Epithelial cell of esophagus (primary cell): Measurements from ENCODE around the gene ETV6.
"Not testable (repeated sequence)": the region's sequence is repeated elsewhere in the genome, so short reads cannot be mapped to it uniquely, and the experiment has no call there.

ENCODE experiments used
- DNase-seq: peaks from one replicate; pipeline ENCODE4 v3.0.0; 2010; ENCODE audit warnings: low read depth
- H3K4me3 ChIP-seq: 2 replicates; pipeline ENCODE4 v1.5.1; 2011; ENCODE audit warnings: mild to moderate bottlenecking, low read length, control low read depth
- CTCF ChIP-seq: IDR thresholded peaks from 2 replicates; pipeline ENCODE4 v1.5.1; 2011; ENCODE audit warnings: low read depth, mild to moderate bottlenecking, low read length, control low read depth, inconsistent platforms; ENCODE audit not compliant: insufficient read depth; ENCODE audit errors: missing control alignments

ETV6 gene

GRCh38 chr12:11674894-11675390, 25.5 kb downstream of the ETV6 start:
- no peak for DNase-seq
- no peak for TF ChIP-seq CTCF
- no peak overlapping the region for H3K4me3 ChIP-seq

DNA sequence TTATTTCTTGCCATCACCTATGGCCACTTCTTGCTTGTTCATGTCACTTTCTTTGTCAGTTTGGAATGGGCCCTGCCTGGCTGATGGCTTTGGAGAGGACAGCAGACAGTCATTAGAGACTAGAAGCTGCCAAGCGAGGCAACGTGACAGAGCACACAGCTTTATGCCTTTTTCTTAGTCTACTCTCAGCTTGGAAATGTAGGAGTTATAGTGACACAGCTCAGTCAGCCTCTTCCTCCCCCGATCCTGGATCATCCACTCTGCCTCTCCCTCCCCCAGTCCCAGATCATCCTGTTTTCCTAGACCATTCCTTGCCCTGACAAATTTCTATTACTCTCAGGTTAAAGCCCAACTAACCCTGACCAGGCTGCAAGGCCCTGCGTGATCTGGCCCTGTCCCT, 26.6 kb downstream of the ETV6 start:
- TF ChIP-seq CTCF: no peak
- no peak overlapping the region for H3K4me3 ChIP-seq
- no peak for DNase-seq

DNA sequence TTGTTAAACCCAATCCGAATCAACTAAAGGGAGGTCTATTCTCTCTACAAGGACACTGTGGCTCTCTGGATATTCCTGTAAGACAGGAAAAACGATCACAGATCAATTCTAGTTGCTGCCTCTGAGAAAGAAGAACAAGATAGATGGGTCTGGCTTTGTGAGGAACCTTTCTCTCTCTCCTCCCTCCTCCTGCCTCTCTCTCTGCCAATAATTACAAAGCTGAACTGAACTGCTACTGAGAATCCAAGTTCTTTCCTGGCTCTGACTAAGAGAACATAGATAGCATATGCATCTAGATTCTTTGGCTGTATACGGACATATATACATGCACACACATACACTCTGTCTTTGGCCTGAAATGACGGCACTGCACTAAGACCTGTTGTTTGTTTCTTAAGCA, 27.6 kb downstream of the ETV6 start:
- no peak for DNase-seq
- H3K4me3 ChIP-seq: no peak overlapping the region
- TF ChIP-seq CTCF: no peak

- no peak overlapping the region for H3K4me3 ChIP-seq
- DNase-seq: no peak
- no peak for TF ChIP-seq CTCF
These were observed 28.3 kb downstream of the ETV6 start for GRCh38 chr12:11677752-11678151.

DNA sequence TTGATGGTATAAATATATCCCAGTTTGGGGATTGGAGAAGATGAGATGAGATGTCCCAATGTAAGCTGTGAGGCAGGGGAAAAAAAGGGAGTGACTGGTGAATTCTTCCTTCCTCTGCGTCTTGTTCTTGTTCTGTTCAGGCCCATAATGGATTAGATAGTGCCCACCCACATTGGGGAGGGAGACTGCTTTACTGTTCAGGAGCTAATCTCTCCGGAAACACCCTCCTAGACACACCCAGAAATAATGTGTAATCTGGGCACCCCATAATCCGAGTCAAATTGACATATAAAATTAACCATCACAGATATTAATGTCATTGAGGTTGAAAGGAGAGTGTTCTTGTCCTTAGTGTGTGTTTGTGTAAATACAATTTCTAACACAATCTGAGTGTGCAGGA, 29.3 kb downstream of the ETV6 start:
- no peak for DNase-seq
- TF ChIP-seq CTCF: no peak
- H3K4me3 ChIP-seq: no peak overlapping the region

DNA sequence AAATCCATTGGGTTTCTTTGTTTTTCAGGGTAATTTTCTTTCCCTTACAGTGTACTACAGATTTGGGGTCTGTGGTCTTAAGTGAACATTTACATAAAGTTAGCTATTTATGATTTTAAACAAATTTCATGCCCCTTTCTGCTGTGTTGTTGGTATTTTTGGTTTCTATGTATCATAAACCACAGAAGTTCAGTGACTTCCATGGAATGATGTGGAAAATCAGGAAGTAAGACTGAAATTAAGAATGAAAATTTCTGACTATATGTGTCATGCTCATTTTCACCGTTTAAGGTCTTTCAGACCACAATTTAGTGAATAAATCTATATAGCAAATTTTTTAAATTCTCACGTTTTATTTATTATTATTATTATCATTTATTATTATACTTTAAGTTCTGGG, 31.7 kb downstream of the ETV6 start:
- no peak for DNase-seq

DNA sequence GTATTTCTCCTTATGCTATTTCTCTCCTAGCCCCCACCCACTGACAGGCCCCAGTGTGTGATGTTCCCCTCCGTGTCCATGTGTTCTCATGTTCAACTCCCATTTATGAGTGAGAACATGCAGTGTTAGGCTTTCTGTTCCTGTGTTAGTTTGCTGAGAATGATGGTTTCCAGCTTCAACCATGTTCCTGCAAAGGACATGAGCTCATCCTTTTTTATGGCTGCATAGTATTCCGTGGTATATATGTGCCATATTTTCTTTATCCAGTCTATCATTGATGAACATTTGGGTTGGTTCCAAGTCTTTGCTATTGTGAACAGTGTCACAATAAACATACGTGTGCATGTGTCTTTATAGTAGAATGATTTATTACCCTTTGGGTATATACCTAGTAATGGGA, 32.2 kb downstream of the ETV6 start:
- not testable (repeated sequence) for DNase-seq, H3K4me3 ChIP-seq

More for the DNA sequence above, 31.7 kb downstream of the ETV6 start:
- H3K4me3 ChIP-seq: no peak overlapping the region
- no peak for TF ChIP-seq CTCF
